DOHH2 (cell line): Measurements from ENCODE around the gene POU2F1.

Source experiments
- EZH2phosphoT487 ChIP-seq: fragments of 200-600 bp; sonication (generic); IDR thresholded peaks from 2 replicates; pipeline ENCODE4 v1.6.1; 2017; ENCODE audit warnings: borderline replicate concordance, mild to moderate bottlenecking, antibody characterized with exemption, low read length, moderate library complexity, mixed read lengths
- TF ChIP-seq, protein P1 (sequence below): fragments of 200-600 bp; sonication (generic); IDR thresholded peaks from one replicate; pipeline ENCODE4 v1.5.1; 2014; ENCODE audit warnings: antibody characterized with exemption, mild to moderate bottlenecking, low read depth, low read length; ENCODE audit not compliant: poor library complexity, severe bottlenecking

DNA sequence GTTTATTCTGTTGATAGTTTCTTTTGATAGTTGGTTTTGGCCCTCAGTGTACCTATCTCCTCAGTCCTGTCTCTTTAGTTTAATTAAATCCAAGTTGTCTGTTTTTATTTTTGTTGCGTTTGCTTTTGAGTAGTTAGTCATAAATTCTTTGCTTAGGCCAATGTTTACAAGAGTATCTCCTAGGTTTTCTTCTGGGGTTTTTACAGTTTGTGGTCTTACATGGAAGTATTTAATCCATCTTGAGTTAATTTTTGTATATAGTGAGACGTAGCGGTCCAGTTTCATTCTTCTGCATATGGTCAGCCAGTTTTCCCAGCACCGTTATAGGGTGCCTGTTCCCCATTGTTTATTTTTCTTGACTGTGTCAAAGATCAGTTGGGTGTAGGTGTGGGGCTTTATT lies 139.4 kb downstream of the POU2F1 start:
- TF ChIP-seq, protein P1, sequence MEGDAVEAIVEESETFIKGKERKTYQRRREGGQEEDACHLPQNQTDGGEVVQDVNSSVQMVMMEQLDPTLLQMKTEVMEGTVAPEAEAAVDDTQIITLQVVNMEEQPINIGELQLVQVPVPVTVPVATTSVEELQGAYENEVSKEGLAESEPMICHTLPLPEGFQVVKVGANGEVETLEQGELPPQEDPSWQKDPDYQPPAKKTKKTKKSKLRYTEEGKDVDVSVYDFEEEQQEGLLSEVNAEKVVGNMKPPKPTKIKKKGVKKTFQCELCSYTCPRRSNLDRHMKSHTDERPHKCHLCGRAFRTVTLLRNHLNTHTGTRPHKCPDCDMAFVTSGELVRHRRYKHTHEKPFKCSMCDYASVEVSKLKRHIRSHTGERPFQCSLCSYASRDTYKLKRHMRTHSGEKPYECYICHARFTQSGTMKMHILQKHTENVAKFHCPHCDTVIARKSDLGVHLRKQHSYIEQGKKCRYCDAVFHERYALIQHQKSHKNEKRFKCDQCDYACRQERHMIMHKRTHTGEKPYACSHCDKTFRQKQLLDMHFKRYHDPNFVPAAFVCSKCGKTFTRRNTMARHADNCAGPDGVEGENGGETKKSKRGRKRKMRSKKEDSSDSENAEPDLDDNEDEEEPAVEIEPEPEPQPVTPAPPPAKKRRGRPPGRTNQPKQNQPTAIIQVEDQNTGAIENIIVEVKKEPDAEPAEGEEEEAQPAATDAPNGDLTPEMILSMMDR: no peak
- TF ChIP-seq EZH2phosphoT487: no peak
